GM23248 (cell line): Measurements from ENCODE around the gene IPO8. TPM values are rescaled to one million over a fixed set of nuclear protein-coding genes. Genes with fewer than 3 reads are reported as not detected.

ENCODE experiments used
- DNase-seq: peaks from one replicate; pipeline ENCODE4 v3.0.0-alpha.2; 2015
- H2AFZ ChIP-seq: fragments of 200-600 bp; sonication (generic); 2 replicates; pipeline ENCODE4 v1.6.1; 2016; ENCODE audit warnings: antibody characterized with exemption
- H3F3A ChIP-seq: fragments of 200-600 bp; sonication (generic); 2 replicates; pipeline ENCODE4 v1.6.1; 2016; ENCODE audit warnings: mild to moderate bottlenecking, antibody characterized with exemption, mixed run types; ENCODE audit not compliant: insufficient read depth
- H3K27ac ChIP-seq: fragments of 200-600 bp; sonication (generic); 2 replicates; pipeline ENCODE4 v1.5.1; 2016; ENCODE audit warnings: mild to moderate bottlenecking
- H3K27me3 ChIP-seq: fragments of 200-600 bp; sonication (generic); replicated peaks from 2 replicates; pipeline ENCODE4 v1.6.1; 2016; ENCODE audit warnings: mild to moderate bottlenecking; ENCODE audit not compliant: insufficient read depth
- H3K36me3 ChIP-seq: fragments of 200-600 bp; sonication (generic); 2 replicates; pipeline ENCODE4 v1.6.1; 2016; ENCODE audit warnings: low read depth, mild to moderate bottlenecking
- H3K4me1 ChIP-seq: fragments of 200-600 bp; sonication (generic); 2 replicates; pipeline ENCODE4 v1.6.1; 2016; ENCODE audit warnings: mild to moderate bottlenecking; ENCODE audit not compliant: insufficient read depth
- H3K4me2 ChIP-seq: fragments of 200-600 bp; sonication (generic); one replicate; pipeline ENCODE4 v1.6.1; 2016; ENCODE audit warnings: mild to moderate bottlenecking; ENCODE audit not compliant: unreplicated experiment
- H3K4me3 ChIP-seq: fragments of 200-600 bp; sonication (generic); 2 replicates; pipeline ENCODE4 v1.5.1; 2016; ENCODE audit warnings: mild to moderate bottlenecking
- H3K79me2 ChIP-seq: fragments of 200-600 bp; sonication (generic); 2 replicates; pipeline ENCODE4 v1.6.1; 2016; ENCODE audit warnings: mild to moderate bottlenecking; ENCODE audit not compliant: insufficient read depth
- H3K9ac ChIP-seq: fragments of 200-600 bp; sonication (generic); 2 replicates; pipeline ENCODE4 v1.6.1; 2016; ENCODE audit warnings: mild to moderate bottlenecking
- H3K9me2 ChIP-seq: fragments of 200-600 bp; sonication (generic); 2 replicates; pipeline ENCODE4 v1.6.1; 2016; ENCODE audit warnings: mixed run types, mild to moderate bottlenecking, moderate library complexity; ENCODE audit not compliant: insufficient read depth
- H3K9me3 ChIP-seq: fragments of 200-600 bp; sonication (generic); one replicate; pipeline ENCODE4 v1.6.1; 2017; ENCODE audit warnings: low read depth
- H4K20me1 ChIP-seq: fragments of 200-600 bp; sonication (generic); 2 replicates; pipeline ENCODE4 v1.6.0; 2016; ENCODE audit not compliant: insufficient read depth
- EZH2 ChIP-seq: fragments of 200-600 bp; sonication (generic); IDR thresholded peaks from 2 replicates; pipeline ENCODE4 v1.6.1; 2018; ENCODE audit warnings: antibody characterized with exemption, mild to moderate bottlenecking; ENCODE audit not compliant: insufficient read depth, poor library complexity, severe bottlenecking
- EZH2phosphoT487 ChIP-seq: fragments of 200-600 bp; sonication (generic); IDR thresholded peaks from 2 replicates; pipeline ENCODE4 v1.6.1; 2018; ENCODE audit warnings: antibody characterized with exemption, moderate library complexity, mild to moderate bottlenecking, low read depth; ENCODE audit not compliant: insufficient read depth
- WGBS, 2 experiments: methylation state at CpG; one replicate each; pipeline ENCODE4 v1.1.6; 2015 to 2017; ENCODE audit warnings: low lambda C conversion rate in 2 of 2, low coverage in 1 of 2; ENCODE audit errors: missing lambda C conversion rate in 2 of 2; 5-methylcytosine and 5-hydroxymethylcytosine counted together
- in situ Hi-C: fragments of 300-500 bp; cut with MboI; formaldehyde crosslinking; loops from 2 replicates; pipeline ENCODE4 v1.15.0; 2020
- polyA plus RNA-seq: library from polyadenylated mRNA; unstranded; fragments of >200 nt; fragmentation: Nextera tagmentation; extraction: Ambion mirVana; gene quantifications from 2 replicates; pipeline ENCODE4 v1.2.1, GENCODE V29; 2016
- total RNA-seq: library from RNA; depleted of rRNA; stranded (reverse); fragments of >200 nt; shearing (Covaris generic); gene quantifications from 2 replicates; pipeline ENCODE4 v1.2.3, GENCODE V29; 2014

IPO8 gene
- total and polyA plus RNA-seq, 2 experiments from 2014 or later: 10.9 to 21.4 TPM

DNA sequence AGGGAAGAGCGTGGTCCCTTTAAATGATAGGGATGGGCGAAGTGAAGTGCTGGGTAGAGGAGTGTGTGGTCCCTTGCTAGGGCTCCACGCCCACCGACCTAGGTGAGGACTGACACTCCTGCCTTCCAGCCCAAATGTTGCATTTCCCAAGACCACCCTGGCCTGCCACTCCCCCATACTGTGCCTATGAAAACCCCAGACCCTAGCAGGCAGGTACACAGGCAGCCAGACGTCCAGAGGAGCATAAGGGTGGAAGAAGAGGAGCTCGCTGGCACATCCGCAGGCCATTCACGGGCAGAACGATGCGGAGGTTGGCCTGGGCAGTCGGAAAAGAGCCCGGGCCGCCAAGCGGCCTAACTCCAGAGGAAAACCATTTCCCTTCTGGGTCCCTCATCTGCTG, 817 bp upstream of the IPO8 start:
- H4K20me1 ChIP-seq: no peaks in the 10 kb centered on the region
- H2AFZ ChIP-seq: peak overlapping the region; percentile 100
- no peaks in the 10 kb centered on the region for H3K27me3 ChIP-seq
- no peaks in the 10 kb centered on the region for H3K36me3 ChIP-seq
- WGBS, 2 experiments: 71% methylated on average over 14 of the region's 14 CpGs
- no peak for TF ChIP-seq EZH2phosphoT487
- no peak for TF ChIP-seq EZH2
- peak overlapping the region; percentile 96 for H3K4me3 ChIP-seq
- H3K4me1 ChIP-seq: peaks cover 29% of the 10 kb centered on the region
- peak overlapping the region; percentile 89; the same call in 1 of the 2 replicates for H3K9ac ChIP-seq
- no peaks in the 10 kb centered on the region for H3K9me3 ChIP-seq
- DNase-seq: no peak
- peaks cover 42% of the 10 kb centered on the region for H3K79me2 ChIP-seq
- H3K9me2 ChIP-seq: no peaks in the 10 kb centered on the region
- peak overlapping the region; percentile 94 for H3K4me2 ChIP-seq
- in situ Hi-C loops: no loop called here
- no peak overlapping the region for H3K27ac ChIP-seq
- peaks cover 40% of the 10 kb centered on the region for H3F3A ChIP-seq

DNA sequence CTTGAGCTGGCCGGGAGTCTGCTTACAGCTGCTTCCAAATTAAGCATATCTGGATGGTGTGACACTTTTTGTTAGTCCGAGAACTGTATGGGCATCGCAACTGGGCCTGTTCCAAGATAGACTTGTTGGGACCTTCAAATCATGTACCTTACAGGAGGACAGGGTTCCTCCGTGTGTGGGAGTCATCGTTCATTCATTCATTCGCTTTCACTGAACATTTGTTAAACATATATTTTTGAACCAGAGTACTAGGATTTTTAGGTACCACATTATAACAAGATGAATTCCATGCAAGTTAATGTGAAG, 387 bp upstream of the IPO8 start:
- Histone ChIP-seq H3K9me2 (no peaks in the 10 kb centered on the region), H3K79me2 (peaks cover 45% of the 10 kb centered on the region), H3K9me3 (no peaks in the 10 kb centered on the region), H3K27ac (peak overlapping the region; percentile 32), H3F3A (peaks cover 40% of the 10 kb centered on the region), H3K4me3 (peak overlapping the region; percentile 96), H2AFZ (peak overlapping the region; percentile 100), H3K4me2 (peak overlapping the region; percentile 94), H3K4me1 (peaks cover 32% of the 10 kb centered on the region), H3K9ac (peak overlapping the region; percentile 89), H4K20me1 (no peaks in the 10 kb centered on the region), H3K36me3 (no peaks in the 10 kb centered on the region), H3K27me3 (no peaks in the 10 kb centered on the region)
- DNase-seq: no peak
- in situ Hi-C loops: no loop called here
- WGBS, 2 experiments: 8 to 9% methylated on average over 6 of the region's 6 CpGs
- TF ChIP-seq EZH2 (no peak), EZH2phosphoT487 (no peak)

DNA sequence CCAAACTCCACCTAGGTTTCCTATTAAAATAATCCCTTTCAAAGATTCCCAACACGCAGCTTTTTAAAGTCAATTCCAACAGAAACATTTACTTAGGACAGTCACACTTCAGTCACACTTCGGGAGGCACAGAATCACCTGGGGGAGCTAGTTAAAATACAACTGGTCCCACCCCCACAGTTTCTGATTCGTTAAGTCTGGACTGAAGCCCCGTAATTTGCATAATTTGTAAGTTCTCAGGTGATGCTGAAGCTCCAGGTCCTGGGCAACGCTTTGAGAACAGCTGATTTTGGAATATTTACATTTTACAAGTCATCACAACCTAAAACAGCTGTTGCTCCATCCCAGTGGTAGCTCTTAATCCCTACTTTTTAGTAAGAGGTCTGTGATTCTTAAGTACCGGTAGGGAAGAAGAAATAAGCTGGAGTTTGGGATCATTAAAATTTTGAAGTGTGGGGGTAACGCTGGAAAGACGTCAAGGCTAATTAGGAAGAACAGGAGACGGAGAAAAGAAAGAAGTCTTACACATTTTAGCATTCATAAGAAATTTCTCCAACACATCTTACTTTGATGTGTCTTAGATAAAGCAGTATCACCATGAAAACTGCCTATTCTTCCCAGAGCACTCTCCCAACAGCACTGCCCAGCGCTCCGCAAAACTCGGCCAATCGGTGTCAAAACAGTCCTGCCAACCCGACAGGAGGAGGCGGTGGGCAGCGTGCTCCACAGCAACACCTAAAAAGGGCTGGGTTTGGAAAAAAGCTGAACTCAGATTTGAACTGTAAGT, 1.1 kb downstream of the IPO8 start:
- H4K20me1 ChIP-seq: no peaks in the 10 kb centered on the region
- peak overlapping the region; percentile 89 for H3K9ac ChIP-seq
- H3K4me3 ChIP-seq: peak overlapping the region; percentile 96
- TF ChIP-seq EZH2phosphoT487: no peak
- TF ChIP-seq EZH2: no peak
- in situ Hi-C loops: no loop called here
- peak overlapping the region; percentile 22 for H3K27ac ChIP-seq
- H3K27me3 ChIP-seq: no peaks in the 10 kb centered on the region
- no peaks in the 10 kb centered on the region for H3K9me2 ChIP-seq
- H3K79me2 ChIP-seq: peaks cover 58% of the 10 kb centered on the region
- no peaks in the 10 kb centered on the region for H3K9me3 ChIP-seq
- H3K36me3 ChIP-seq: 0 out of 2 replicates have a peak, but pooled peaks cover 1% of the 10 kb centered on the region
- H3K4me1 ChIP-seq: peaks cover 38% of the 10 kb centered on the region
- H3K4me2 ChIP-seq: peak overlapping the region; percentile 92
- peaks cover 37% of the 10 kb centered on the region for H3F3A ChIP-seq
- 5% methylated on average over 16 of the region's 16 CpGs for WGBS, 2 experiments
- peak overlapping the region; percentile 100 for H2AFZ ChIP-seq
- peak; percentile 71 for DNase-seq

DNA sequence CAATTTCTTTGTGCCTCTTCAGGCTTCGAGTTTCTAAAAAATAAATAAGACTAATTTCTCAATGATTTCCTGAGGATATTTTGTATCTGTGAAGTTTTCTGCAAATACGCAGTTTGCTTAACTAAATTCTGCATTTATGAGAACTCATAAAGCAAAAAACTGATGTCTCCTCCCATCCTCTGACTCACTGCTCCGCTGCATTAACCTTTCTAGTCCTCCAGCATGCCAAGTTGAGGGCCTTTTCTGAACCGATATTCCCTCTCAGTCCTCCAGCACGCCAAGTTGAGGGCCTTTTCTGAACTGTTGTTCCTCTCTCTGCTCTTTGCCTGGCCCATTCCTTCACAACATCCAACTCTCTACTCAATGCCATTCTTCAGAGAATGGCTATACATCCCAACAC, 3.2 kb downstream of the IPO8 start:
- Histone ChIP-seq H3K27ac (peak overlapping the region; percentile 60), H3K4me3 (peak overlapping the region; percentile 56), H3K27me3 (no peaks in the 10 kb centered on the region), H2AFZ (peak overlapping the region; percentile 67), H3K9me2 (no peaks in the 10 kb centered on the region), H4K20me1 (no peaks in the 10 kb centered on the region), H3F3A (peaks cover 37% of the 10 kb centered on the region), H3K4me2 (peak overlapping the region; percentile 86), H3K79me2 (peaks cover 79% of the 10 kb centered on the region), H3K36me3 (0 out of 2 replicates have a peak, but pooled peaks cover 7% of the 10 kb centered on the region), H3K9ac (peak overlapping the region; percentile 35), H3K9me3 (no peaks in the 10 kb centered on the region), H3K4me1 (peaks cover 40% of the 10 kb centered on the region)
- DNase-seq: peak; percentile 80
- in situ Hi-C loops: no loop called here
- 2 to 6% methylated on average over 5 of the region's 5 CpGs for WGBS, 2 experiments
- TF ChIP-seq EZH2: no peak
- TF ChIP-seq EZH2phosphoT487: no peak
